B cell (primary cell): ENCODE data around the gene PRSS56. TPM values are rescaled to one million over a fixed set of nuclear protein-coding genes. Genes with fewer than 3 reads are reported as not detected.

Source experiments
- ATAC-seq: fragments of 200-7000 bp; cut with Tn5 transposase; one replicate; pipeline ENCODE4 v1.10.0; 2021; ENCODE audit warnings: low read depth, mild to moderate bottlenecking, moderate number of reproducible peaks, moderate library complexity
- CTCF ChIA-PET: fragments of 350-600 bp; sonication (Branson Sonifier 250); formaldehyde crosslinking; loops from one replicate; lab custom pipeline; 2021; ENCODE audit warnings: antibody characterized with exemption, inconsistent platforms; lab: Charles Lee
- POLR2A ChIA-PET: fragments of 350-600 bp; sonication (Branson Sonifier 250); formaldehyde crosslinking; loops from one replicate; lab custom pipeline; 2021; ENCODE audit warnings: antibody characterized with exemption; lab: Charles Lee
- DNase-seq: peaks from one replicate; pipeline ENCODE4 v3.0.0; 2013
- H2AFZ ChIP-seq: 2 replicates; pipeline ENCODE4 v1.6.1; 2012; ENCODE audit warnings: mild to moderate bottlenecking, low read depth, low read length; ENCODE audit not compliant: insufficient read depth, poor library complexity, severe bottlenecking
- H3K27ac ChIP-seq, 2 donors: 1 replicate in 1 of 2; 2 replicates in 1 of 2; pipeline ENCODE4 v1.5.1; 2012 to 2013; ENCODE audit warnings: low read length in 2 of 2, mild to moderate bottlenecking in 2 of 2, moderate library complexity in 1 of 2
- H3K27me3 ChIP-seq, 4 experiments: fragments of 200-600 bp in 1 of 4; sonication (generic) in 1 of 4; replicated peaks in 1 of 4; 1 replicate in 2 of 4; 2 replicates in 2 of 4; pipeline versions ENCODE4 v1.6.1 to v1.7.0; 2013 to 2016; ENCODE audit warnings: low read length in 3 of 4, mild to moderate bottlenecking in 2 of 4, mixed read lengths in 1 of 4, moderate library complexity in 1 of 4; ENCODE audit not compliant: insufficient read depth in 4 of 4, control insufficient read depth in 3 of 4; ENCODE audit errors: control extremely low read depth in 1 of 4
- H3K36me3 ChIP-seq, 2 experiments: replicated peaks in 1 of 2; 1 replicate in 1 of 2; 2 replicates in 1 of 2; pipeline versions ENCODE4 v1.6.1 to v1.7.1; 2013; ENCODE audit warnings: low read length in 1 of 2; ENCODE audit not compliant: insufficient read depth in 2 of 2, control insufficient read depth in 1 of 2; ENCODE audit errors: control extremely low read depth in 1 of 2, extremely low read depth in 1 of 2
- H3K4me1 ChIP-seq, 2 donors: fragments of 200-600 bp in 1 of 2; sonication (generic) in 1 of 2; 1 replicate in 1 of 2; 2 replicates in 1 of 2; pipeline versions ENCODE4 v1.5.1 to v1.6.1; 2013 to 2017; ENCODE audit warnings: low read length in 2 of 2; ENCODE audit not compliant: control insufficient read depth in 2 of 2, insufficient read depth in 2 of 2
- H3K4me2 ChIP-seq: replicated peaks from 2 replicates; pipeline ENCODE3; 2012; ENCODE audit warnings: mild to moderate bottlenecking, low read depth, low read length; ENCODE audit not compliant: poor library complexity, severe bottlenecking
- H3K4me3 ChIP-seq, 5 experiments: fragments of 200-600 bp in 1 of 5; sonication (generic) in 1 of 5; 1 replicate in 3 of 5; 2 replicates in 2 of 5; pipeline versions ENCODE4 v1.5.1 to v1.7.0; 2011 to 2016; ENCODE audit warnings: low read length in 4 of 5, mild to moderate bottlenecking in 4 of 5, low read depth in 2 of 5, control low read depth in 1 of 5, moderate library complexity in 1 of 5; ENCODE audit not compliant: insufficient read depth in 1 of 5; ENCODE audit errors: control extremely low read depth in 1 of 5, extremely low read depth in 1 of 5
- H3K79me2 ChIP-seq: fragments of 200-600 bp; sonication (generic); one replicate; pipeline ENCODE4 v1.6.0; 2016; ENCODE audit warnings: low read length; ENCODE audit not compliant: control insufficient read depth, insufficient read depth
- H3K9ac ChIP-seq: fragments of 200-600 bp; sonication (generic); 2 replicates; pipeline ENCODE4 v1.6.1; 2017; ENCODE audit warnings: mild to moderate bottlenecking, low read length, moderate library complexity
- H3K9me3 ChIP-seq, 3 donors: one replicate each; pipeline versions ENCODE4 v1.6.1 to v1.7.1; 2013; ENCODE audit warnings: low read length in 2 of 3; ENCODE audit not compliant: control insufficient read depth in 2 of 3, insufficient read depth in 1 of 3; ENCODE audit errors: control extremely low read depth in 1 of 3
- H4K20me1 ChIP-seq: 2 replicates; pipeline ENCODE4 v1.6.0; 2012; ENCODE audit warnings: mild to moderate bottlenecking, low read length; ENCODE audit not compliant: insufficient read depth, control insufficient read depth, poor library complexity, severe bottlenecking
- H3K27ac Mint-ChIP-seq: one replicate; pipeline ENCODE4 v1.8.0; 2021; ENCODE audit warnings: mixed read lengths
- H3K27me3 Mint-ChIP-seq: one replicate; pipeline ENCODE4 v1.8.0; 2021; ENCODE audit warnings: mixed read lengths
- H3K4me1 Mint-ChIP-seq: one replicate; pipeline ENCODE4 v1.8.0; 2021; ENCODE audit warnings: mixed read lengths
- H3K4me3 Mint-ChIP-seq: one replicate; pipeline ENCODE4 v1.8.0; 2021; ENCODE audit warnings: mixed read lengths
- H3K9me3 Mint-ChIP-seq: one replicate; pipeline ENCODE4 v1.8.0; 2022; ENCODE audit warnings: mixed read lengths; ENCODE audit not compliant: insufficient read depth
- CTCF ChIP-seq: fragments of 200-600 bp; IDR thresholded peaks from one replicate; pipeline ENCODE4 v1.8.0; 2022; ENCODE audit warnings: antibody characterized with exemption, mild to moderate bottlenecking
- EZH2 ChIP-seq: IDR thresholded peaks from 2 replicates; pipeline ENCODE4 v1.6.1; 2012; ENCODE audit warnings: borderline replicate concordance, low read depth, mild to moderate bottlenecking, moderate library complexity, low read length; ENCODE audit not compliant: insufficient read depth, poor library complexity, severe bottlenecking
- WGBS: methylation state at CpG from one replicate; pipeline ENCODE4 v1.1.5; 2013; ENCODE audit warnings: missing lambda C conversion rate; ENCODE audit not compliant: insufficient coverage; 5-methylcytosine and 5-hydroxymethylcytosine counted together
- intact Hi-C: fragments of 100-400 bp; cut with micrococcal nuclease; formaldehyde crosslinking; loops from one replicate; pipeline ENCODE4 v1.10.0; 2022
- polyA plus RNA-seq: library from polyadenylated mRNA; depleted of rRNA; stranded (reverse); fragments of >200 nt; gene quantifications from 2 replicates; pipeline ENCODE4 v1.2.3, GENCODE V29; 2012
- total RNA-seq, 2 donors: library from RNA; stranded (reverse); fragments of 120-200 nt in 1 of 2; gene quantifications; 1 replicate in 1 of 2; 2 replicates in 1 of 2; pipeline versions ENCODE4 v1.2.3 to v1.2.4, GENCODE V29; 2013 to 2022

PRSS56 gene
- total and polyA plus RNA-seq, 2 donors (not counting 1 experiment from before 2014, with no cell fraction given) = not detected

GRCh38 chr2:232549655-232550353 is 29.6 kb downstream of the PRSS56 start:
- Histone ChIP-seq H3K27ac (peak overlapping the region; percentile 91 to 96), H4K20me1 (peaks cover 32% of the 10 kb centered on the region), H3K9ac (peak overlapping the region; percentile 88), H3K4me1 (peaks cover 14 to 38% of the 10 kb centered on the region in 2 donors), H3K36me3 (peaks cover 3 to 28% of the 10 kb centered on the region in 2 experiments), H2AFZ (peak overlapping the region; percentile 88), H3K27me3 (no peaks in the 10 kb centered on the region), H3K79me2 (peaks cover 79% of the 10 kb centered on the region), H3K9me3 (no peaks in the 10 kb centered on the region), H3K4me2 (peak overlapping the region; percentile 83), H3K4me3 (peak overlapping the region; percentile 65 to 92 (median 78))
- no peaks in the 10 kb centered on the region for H3K9me3 Mint-ChIP-seq
- ATAC-seq (no peak), DNase-seq (no peak)
- no peak for TF ChIP-seq CTCF
- no peak for TF ChIP-seq EZH2
- peak overlapping the region; percentile 96 for H3K27ac Mint-ChIP-seq
- intact Hi-C loops = loop anchor here (2.0 to 10.0 kb wide), 3 partner anchors 147 to 1495 kb away; partner anchors contain the start of genes GIGYF2, PDE6D and PSMD1
- ChIA-PET CTCF (no interaction called here), POLR2A (interaction anchor here (0.8 kb wide), 1 partner anchor 589 kb away, joined by 3 read pairs; the partner anchor contains the start of gene DIS3L2)
- H3K27me3 Mint-ChIP-seq = no peaks in the 10 kb centered on the region
- 8% methylated on average over 11 of the region's 21 CpGs for WGBS
- H3K4me1 Mint-ChIP-seq = peaks cover 62% of the 10 kb centered on the region
- peak overlapping the region; percentile 95 for H3K4me3 Mint-ChIP-seq
